ENCODE data around the gene ILK.

Gene ILK

GRCh38 chr11:6636480-6636879 is 32.9 kb downstream of the ILK start:
- no peak for DNase-seq (ENCODE audit: low spot score)

- DNase-seq (ENCODE audit: low spot score) = no peak
Measured at GRCh38 chr11:6637871-6638270, 34.3 kb downstream of the ILK start.

GRCh38 chr11:6638429-6638828 is 34.9 kb downstream of the ILK start:
- DNase-seq (ENCODE audit: low spot score) = no peak

GRCh38 chr11:6640036-6640984 is 36.7 kb downstream of the ILK start:
- DNase-seq (ENCODE audit: low spot score) = no peak

GRCh38 chr11:6640985-6641701 is 37.6 kb downstream of the ILK start:
- DNase-seq (ENCODE audit: low spot score) = no peak

GRCh38 chr11:6642957-6643356 is 39.4 kb downstream of the ILK start:
- DNase-seq (ENCODE audit: low spot score) = no peak

- DNase-seq (ENCODE audit: low spot score) = no peak
Measured at GRCh38 chr11:6646071-6646470, 42.5 kb downstream of the ILK start.

- DNase-seq (ENCODE audit: low spot score) = no peak
Measured at GRCh38 chr11:6646576-6646917, 43.0 kb downstream of the ILK start.

- no peak for DNase-seq (ENCODE audit: low spot score)
Measured at GRCh38 chr11:6646918-6647679, 43.5 kb downstream of the ILK start.

- no peak for DNase-seq (ENCODE audit: low spot score)
Measured at GRCh38 chr11:6647836-6648235, 44.3 kb downstream of the ILK start.

- no peak for DNase-seq (ENCODE audit: low spot score)
Measured at GRCh38 chr11:6648501-6648900, 44.9 kb downstream of the ILK start.

GRCh38 chr11:6650104-6650503 is 46.5 kb downstream of the ILK start:
- DNase-seq (ENCODE audit: low spot score) = no peak

GRCh38 chr11:6650980-6651379 is 47.4 kb downstream of the ILK start:
- DNase-seq (ENCODE audit: low spot score) = no peak

- no peak for DNase-seq (ENCODE audit: low spot score)
Measured at GRCh38 chr11:6652182-6652581, 48.6 kb downstream of the ILK start.

GRCh38 chr11:6653097-6653496 is 49.5 kb downstream of the ILK start:
- no peak for DNase-seq (ENCODE audit: low spot score)

- DNase-seq (ENCODE audit: low spot score) = no peak
Measured at GRCh38 chr11:6653656-6654055, 50.1 kb downstream of the ILK start.

GRCh38 chr11:6654281-6655019 is 50.9 kb downstream of the ILK start:
- DNase-seq (ENCODE audit: low spot score) = peak; percentile 56

- DNase-seq (ENCODE audit: low spot score) = no peak
Measured at GRCh38 chr11:6655020-6655789, 51.6 kb downstream of the ILK start.

GRCh38 chr11:6655790-6656583 is 52.4 kb downstream of the ILK start, which contains the start of gene DCHS1:
Gene DCHS1, minus strand, starts transcription at chr11:6655809. Its CDS starts 14,196 bp downstream, at chr11:6641613.
- no peak for DNase-seq (ENCODE audit: low spot score)

GRCh38 chr11:6656584-6656915 is 53.0 kb downstream of the ILK start:
- DNase-seq (ENCODE audit: low spot score) = no peak

Measured in HuH-7 (cell line).